T-cell (primary cell): Measurements from ENCODE around the gene HGFAC. TPM values are rescaled to one million over a fixed set of nuclear protein-coding genes. Genes with fewer than 3 reads are reported as not detected.

ENCODE experiments used
- ATAC-seq, 4 experiments: fragments of 200-7000 bp in 3 of 4; fragments of 150-1000 bp in 1 of 4; cut with Tn5 transposase; replicated peaks in 1 of 4; 1 replicate in 3 of 4; 2 replicates in 1 of 4; pipeline ENCODE4 v1.10.0; 2021; ENCODE audit warnings: moderate library complexity in 3 of 4, mild to moderate bottlenecking in 2 of 4, moderate number of reproducible peaks in 1 of 4
- CTCF ChIA-PET, 2 donors: fragments of 300-600 bp; sonication (Branson Sonifier 250); formaldehyde crosslinking; loops; one replicate each; lab custom pipeline; 2022; ENCODE audit warnings: antibody characterized with exemption in 2 of 2; lab: Charles Lee
- POLR2A ChIA-PET, 2 donors: fragments of 300-600 bp; sonication (Branson Sonifier 250); formaldehyde crosslinking; loops; one replicate each; lab custom pipeline; 2022; ENCODE audit warnings: antibody characterized with exemption in 2 of 2; lab: Charles Lee
- DNase-seq, 35 experiments: peaks; one replicate each; pipeline versions ENCODE4 v3.0.0 to v3.0.0-alpha.2; 2013 to 2023
- H3K27ac ChIP-seq: one replicate; pipeline ENCODE4 v1.5.1; 2013; ENCODE audit warnings: low read length
- H3K27me3 ChIP-seq, 2 experiments: replicated peaks in 1 of 2; 1 replicate in 1 of 2; 2 replicates in 1 of 2; pipeline versions ENCODE4 v1.6.1 to v1.7.0; 2013; ENCODE audit warnings: low read length in 1 of 2, mixed read lengths in 1 of 2; ENCODE audit not compliant: control insufficient read depth in 2 of 2, insufficient read depth in 2 of 2; ENCODE audit errors: extremely low read depth in 1 of 2
- H3K36me3 ChIP-seq, 2 donors: 1 replicate in 1 of 2; 2 replicates in 1 of 2; pipeline versions ENCODE4 v1.6.1 to v1.7.0; 2013; ENCODE audit warnings: low read length in 1 of 2; ENCODE audit not compliant: control insufficient read depth in 2 of 2, insufficient read depth in 1 of 2; ENCODE audit errors: extremely low read depth in 1 of 2
- H3K4me1 ChIP-seq, 2 experiments: 1 replicate in 1 of 2; 2 replicates in 1 of 2; pipeline versions ENCODE4 v1.6.1 to v1.7.0; 2013; ENCODE audit warnings: low read length in 2 of 2, mixed read lengths in 1 of 2; ENCODE audit not compliant: insufficient read depth in 2 of 2, control insufficient read depth in 1 of 2; ENCODE audit errors: extremely low read depth in 1 of 2
- H3K4me3 ChIP-seq, 2 donors: 1 replicate in 1 of 2; 2 replicates in 1 of 2; pipeline versions ENCODE4 v1.5.1 to v1.7.0; 2013; ENCODE audit warnings: mild to moderate bottlenecking in 2 of 2, low read length in 1 of 2, moderate library complexity in 1 of 2; ENCODE audit not compliant: control insufficient read depth in 1 of 2; ENCODE audit errors: extremely low read depth in 1 of 2
- H3K9me3 ChIP-seq: 2 replicates; pipeline ENCODE4 v1.7.0; 2013
- H3K27ac Mint-ChIP-seq, 2 donors: one replicate each; pipeline ENCODE4 v1.8.0; 2020 to 2021; ENCODE audit warnings: mild to moderate bottlenecking in 2 of 2, mixed read lengths in 2 of 2
- H3K27me3 Mint-ChIP-seq, 2 donors: one replicate each; pipeline ENCODE4 v1.8.0; 2021 to 2022; ENCODE audit warnings: mixed read lengths in 2 of 2
- H3K36me3 Mint-ChIP-seq: one replicate; pipeline ENCODE4 v1.8.0; 2021; ENCODE audit warnings: mixed read lengths
- H3K4me1 Mint-ChIP-seq, 3 donors: one replicate each; pipeline ENCODE4 v1.8.0; 2020 to 2022; ENCODE audit warnings: mixed read lengths in 3 of 3, mild to moderate bottlenecking in 1 of 3
- H3K4me3 Mint-ChIP-seq, 3 donors: one replicate each; pipeline ENCODE4 v1.8.0; 2020 to 2022; ENCODE audit warnings: mild to moderate bottlenecking in 3 of 3, mixed read lengths in 3 of 3, moderate library complexity in 3 of 3
- H3K9me3 Mint-ChIP-seq, 3 donors: one replicate each; pipeline ENCODE4 v1.8.0; 2020 to 2022; ENCODE audit warnings: mixed read lengths in 3 of 3
- WGBS: methylation state at CpG from one replicate; pipeline ENCODE4 v1.1.5; 2013; ENCODE audit warnings: missing lambda C conversion rate; ENCODE audit not compliant: insufficient coverage; 5-methylcytosine and 5-hydroxymethylcytosine counted together
- total RNA-seq, 35 experiments: library from RNA in 6 of 35; stranded (reverse) in 6 of 35; fragments of 120-200 nt in 1 of 35; gene quantifications; one replicate each; pipeline versions ENCODE4 v1.2.1 to v1.2.4 and lab custom pipeline; 2013 to 2026

Gene HGFAC
- total RNA-seq, 5 donors from 2014 or later (not counting 1 experiment from before 2014, with no cell fraction given) = 0.33 to 0.73 (median 0.70) TPM; not detected in 2

GRCh38 chr4:3420606-3420955 lies 21.2 kb upstream of the HGFAC start:
- Histone ChIP-seq H3K27me3 (no peaks in the 10 kb centered on the region), H3K36me3 (peaks cover 0 to 15% of the 10 kb centered on the region in 2 donors), H3K9me3 (no peaks in the 10 kb centered on the region), H3K4me1 (no peaks in the 10 kb centered on the region), H3K4me3 (no peak overlapping the region), H3K27ac (no peak overlapping the region)
- no peaks in the 10 kb centered on the region for H3K4me1 Mint-ChIP-seq
- H3K9me3 Mint-ChIP-seq = no peaks in the 10 kb centered on the region
- no peak for DNase-seq
- no peak overlapping the region for H3K4me3 Mint-ChIP-seq
- 77% methylated on average over 9 of the region's 12 CpGs for WGBS
- H3K27me3 Mint-ChIP-seq = no peaks in the 10 kb centered on the region
- POLR2A ChIA-PET = no interaction called here
- ATAC-seq = no peak
- no peak overlapping the region for H3K27ac Mint-ChIP-seq
- CTCF ChIA-PET = no interaction called here
- peaks cover 20% of the 10 kb centered on the region for H3K36me3 Mint-ChIP-seq

- Mint-ChIP-seq H3K36me3 (peaks cover 20% of the 10 kb centered on the region), H3K27ac (no peak overlapping the region), H3K4me3 (no peak overlapping the region), H3K27me3 (no peaks in the 10 kb centered on the region), H3K9me3 (no peaks in the 10 kb centered on the region), H3K4me1 (no peaks in the 10 kb centered on the region)
- Histone ChIP-seq H3K36me3 (peaks cover 0 to 15% of the 10 kb centered on the region in 2 donors), H3K4me1 (no peaks in the 10 kb centered on the region), H3K4me3 (no peak overlapping the region), H3K27ac (no peak overlapping the region), H3K27me3 (no peaks in the 10 kb centered on the region), H3K9me3 (no peaks in the 10 kb centered on the region)
- ATAC-seq (no peak), DNase-seq (no peak)
- ChIA-PET POLR2A (no interaction called here), CTCF (interaction anchor here in 1 of 2 donors (0.6 kb wide), 1 partner anchor 550 kb away, joined by 3 read pairs; no protein-coding TSS in a partner anchor)
- 91% methylated on average over 5 of the region's 10 CpGs for WGBS
Measured at GRCh38 chr4:3420956-3421355, 20.8 kb upstream of the HGFAC start.

- H3K9me3 Mint-ChIP-seq = no peaks in the 10 kb centered on the region
- peaks cover 0 to 16% of the 10 kb centered on the region in 2 donors for H3K36me3 ChIP-seq
Measured at GRCh38 chr4:3421470-3421869, 20.3 kb upstream of the HGFAC start.

GRCh38 chr4:3422241-3422801 lies 19.4 kb upstream of the HGFAC start:
- no peak for DNase-seq
- CTCF ChIA-PET = no interaction called here

More at GRCh38 chr4:3421470-3421869, 20.3 kb upstream of the HGFAC start:
- Mint-ChIP-seq H3K4me3 (no peak overlapping the region), H3K36me3 (peaks cover 18% of the 10 kb centered on the region), H3K27ac (no peak overlapping the region), H3K4me1 (no peaks in the 10 kb centered on the region), H3K27me3 (no peaks in the 10 kb centered on the region)
- Histone ChIP-seq H3K4me3 (no peak overlapping the region), H3K9me3 (no peaks in the 10 kb centered on the region), H3K4me1 (no peaks in the 10 kb centered on the region), H3K27ac (no peak overlapping the region), H3K27me3 (no peaks in the 10 kb centered on the region)
- ATAC-seq = no peak
- 88% methylated on average over 9 of the region's 12 CpGs for WGBS
- DNase-seq = no peak
- ChIA-PET POLR2A (no interaction called here), CTCF (interaction anchor here in 1 of 2 donors (0.6 kb wide), 1 partner anchor 550 kb away, joined by 3 read pairs; no protein-coding TSS in a partner anchor)

GRCh38 chr4:3422808-3423297 lies 18.9 kb upstream of the HGFAC start:
- 88% methylated on average over 13 of the region's 19 CpGs for WGBS
- DNase-seq (no peak), ATAC-seq (no peak)
- ChIA-PET POLR2A (no interaction called here), CTCF (no interaction called here)
- Histone ChIP-seq H3K27me3 (no peaks in the 10 kb centered on the region), H3K9me3 (no peaks in the 10 kb centered on the region), H3K4me1 (no peaks in the 10 kb centered on the region), H3K27ac (no peak overlapping the region), H3K36me3 (peaks cover 0 to 9% of the 10 kb centered on the region in 2 donors), H3K4me3 (no peak overlapping the region)
- Mint-ChIP-seq H3K4me1 (no peaks in the 10 kb centered on the region), H3K36me3 (peaks cover 4% of the 10 kb centered on the region), H3K27ac (no peak overlapping the region), H3K9me3 (no peaks in the 10 kb centered on the region), H3K27me3 (no peaks in the 10 kb centered on the region), H3K4me3 (no peak overlapping the region)

More at GRCh38 chr4:3422241-3422801, 19.4 kb upstream of the HGFAC start:
- POLR2A ChIA-PET = no interaction called here
- no peak for ATAC-seq
- H3K36me3 ChIP-seq = peaks cover 0 to 10% of the 10 kb centered on the region in 2 donors
- Mint-ChIP-seq H3K4me3 (no peak overlapping the region), H3K36me3 (peaks cover 9% of the 10 kb centered on the region), H3K4me1 (no peaks in the 10 kb centered on the region), H3K9me3 (no peaks in the 10 kb centered on the region), H3K27ac (no peak overlapping the region), H3K27me3 (no peaks in the 10 kb centered on the region)
- H3K27ac ChIP-seq = no peak overlapping the region
- H3K4me3 ChIP-seq = no peak overlapping the region
- H3K9me3 ChIP-seq = no peaks in the 10 kb centered on the region
- H3K4me1 ChIP-seq = no peaks in the 10 kb centered on the region
- WGBS = 86% methylated on average over 29 of the region's 29 CpGs
- H3K27me3 ChIP-seq = no peaks in the 10 kb centered on the region

GRCh38 chr4:3423406-3423805 lies 18.4 kb upstream of the HGFAC start:
- H3K4me3 Mint-ChIP-seq = no peak overlapping the region
- ChIA-PET POLR2A (no interaction called here), CTCF (no interaction called here)
- no peaks in the 10 kb centered on the region for H3K4me1 Mint-ChIP-seq
- WGBS = 93% methylated on average over 14 of the region's 16 CpGs
- no peaks in the 10 kb centered on the region for H3K36me3 Mint-ChIP-seq
- Histone ChIP-seq H3K4me3 (no peak overlapping the region), H3K4me1 (no peaks in the 10 kb centered on the region), H3K9me3 (no peaks in the 10 kb centered on the region), H3K36me3 (peaks cover 0 to 9% of the 10 kb centered on the region in 2 donors), H3K27ac (no peak overlapping the region), H3K27me3 (no peaks in the 10 kb centered on the region)
- no peaks in the 10 kb centered on the region for H3K27me3 Mint-ChIP-seq
- H3K9me3 Mint-ChIP-seq = no peaks in the 10 kb centered on the region
- DNase-seq = no peak
- H3K27ac Mint-ChIP-seq = no peak overlapping the region
- ATAC-seq = no peak
